ENCODE data around the gene YARS1. TPM values are rescaled to one million over a fixed set of nuclear protein-coding genes. Genes with fewer than 3 reads are reported as not detected.

The YARS1 gene
- total and polyA plus RNA-seq, 2 of the 4 experiments (the other 2 are of a cell fraction) = 100 to 166 TPM

DNA sequence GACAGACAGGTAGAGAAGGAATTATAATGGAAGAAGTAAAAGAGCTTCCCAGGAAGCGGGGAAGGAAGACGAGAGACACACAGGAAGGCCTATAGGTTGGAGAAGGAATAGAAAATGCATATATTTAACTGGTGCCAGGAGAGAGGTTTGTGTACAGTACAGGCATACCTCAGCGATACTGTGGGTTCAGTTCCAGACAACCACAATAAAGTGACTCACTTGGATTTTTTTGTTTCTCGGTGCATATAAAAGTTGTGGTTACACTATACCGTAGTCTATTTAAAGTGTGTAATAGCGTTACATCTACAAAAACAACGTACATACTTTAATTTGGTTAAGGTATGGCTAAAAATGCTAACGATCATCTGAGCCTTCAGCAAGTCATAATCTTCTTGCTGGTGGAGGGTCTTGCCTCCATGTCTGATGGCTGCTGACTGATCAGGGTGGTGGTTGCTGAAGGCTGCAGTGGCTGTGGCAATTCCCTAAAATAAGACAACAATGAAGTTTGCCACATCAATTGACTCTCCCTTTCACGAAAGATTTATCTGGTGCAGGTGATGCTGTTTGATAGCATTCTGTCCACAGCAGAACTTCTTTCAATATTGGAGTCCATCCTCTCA lies 16.0 kb downstream of the YARS1 start:
- no peak overlapping the region for H2BK20ac ChIP-seq (ENCODE audit: low read depth, low read length)
- no peak overlapping the region for H3K4me3 ChIP-seq (ENCODE audit: insufficient read depth, low read depth, low read length)
- in situ Hi-C loops (cut with MboI; ENCODE audit: low sequenced_read_pairs) = no loop called here
- H3K23ac ChIP-seq (ENCODE audit: low read depth, low read length) = no peak overlapping the region
- no peaks in the 10 kb centered on the region for H3K27me3 ChIP-seq (ENCODE audit: control insufficient read depth, insufficient read depth, low read length)
- ATAC-seq (ENCODE audit: low read depth) (peak; percentile 61), DNase-seq (peak; percentile 90)
- intact Hi-C loops (cut with micrococcal nuclease) = no loop called here
- H3K79me1 ChIP-seq (ENCODE audit: low read depth in 1 of 2, low read length in 2 of 2) = peaks cover 28 to 58% of the 10 kb centered on the region in 2 experiments
- H4K20me1 ChIP-seq (ENCODE audit: insufficient read depth, low read length) = peaks cover 50% of the 10 kb centered on the region
- ChIA-PET POLR2A (ENCODE audit: unreplicated experiment) (no interaction called here), CTCF (no interaction called here)
- no peak overlapping the region for H2BK120ac ChIP-seq (ENCODE audit: low read depth, low read length)
- 100% methylated on average over 1 of the region's 9 CpGs; no CpG with 5 or more reads in 1 of the 2 experiments for WGBS, 2 experiments (ENCODE audit: extremely low coverage in 2 of 2, insufficient read length in 1 of 2)
- no peak overlapping the region for H3K4ac ChIP-seq (ENCODE audit: low read depth, low read length)
- no peak for TF ChIP-seq BHLHE40 (IDR thresholded peaks at IDR 0.05; ENCODE audit: low read depth, low read length)
- TF ChIP-seq MAFK (IDR thresholded peaks at IDR 0.05; ENCODE audit: low read depth, low read length) = no peak
- peak; percentile 68 for TF ChIP-seq FOS (IDR thresholded peaks at IDR 0.05; ENCODE audit: low read depth, low read length)
- no peak for TF ChIP-seq MAZ (IDR thresholded peaks at IDR 0.05; ENCODE audit: borderline replicate concordance, low read depth, low read length)
- TF ChIP-seq, protein P1, sequence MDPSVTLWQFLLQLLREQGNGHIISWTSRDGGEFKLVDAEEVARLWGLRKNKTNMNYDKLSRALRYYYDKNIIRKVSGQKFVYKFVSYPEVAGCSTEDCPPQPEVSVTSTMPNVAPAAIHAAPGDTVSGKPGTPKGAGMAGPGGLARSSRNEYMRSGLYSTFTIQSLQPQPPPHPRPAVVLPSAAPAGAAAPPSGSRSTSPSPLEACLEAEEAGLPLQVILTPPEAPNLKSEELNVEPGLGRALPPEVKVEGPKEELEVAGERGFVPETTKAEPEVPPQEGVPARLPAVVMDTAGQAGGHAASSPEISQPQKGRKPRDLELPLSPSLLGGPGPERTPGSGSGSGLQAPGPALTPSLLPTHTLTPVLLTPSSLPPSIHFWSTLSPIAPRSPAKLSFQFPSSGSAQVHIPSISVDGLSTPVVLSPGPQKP (IDR thresholded peaks at IDR 0.05; ENCODE audit: borderline replicate concordance, low read depth, low read length) = no peak
- no peak for TF ChIP-seq RAD21 (IDR thresholded peaks at IDR 0.05; ENCODE audit: low read length)
- no peak for TF ChIP-seq RCOR1 (IDR thresholded peaks at IDR 0.05; ENCODE audit: insufficient replicate concordance, low read length)
- no peak for TF ChIP-seq CEBPB (IDR thresholded peaks at IDR 0.05; ENCODE audit: low read depth, low read length)
- H2AFZ ChIP-seq (replicated peaks; ENCODE audit: low read length, poor library complexity) = no peak overlapping the region
- no peak overlapping the region for H2BK15ac ChIP-seq (ENCODE audit: low read depth, low read length)
- no TSS peak for BruUV-seq (replicated peaks)
- no peak overlapping the region for H3K56ac ChIP-seq (ENCODE audit: extremely low read depth, insufficient read depth, low read length)
- H4K5ac ChIP-seq (ENCODE audit: low read depth, low read length) = no peak overlapping the region
- peaks cover 30% of the 10 kb centered on the region for H3K36me3 ChIP-seq (ENCODE audit: control insufficient read depth, insufficient read depth, low read length)
- H3K4me1 ChIP-seq (ENCODE audit: control insufficient read depth, insufficient read depth, low read length) = peaks cover 18% of the 10 kb centered on the region; the same call in 1 of the 2 replicates
- no peak overlapping the region for H4K8ac ChIP-seq (ENCODE audit: low read depth in 2 of 2, low read length in 2 of 2)
- H2BK5ac ChIP-seq (ENCODE audit: low read depth, low read length, poor library complexity, severe bottlenecking) = peak overlapping the region; percentile 81
- no peaks in the 10 kb centered on the region; the same call in 1 of the 2 replicates for H3K9me1 ChIP-seq (ENCODE audit: insufficient read depth, low read length)
- dilution Hi-C loops (cut with HindIII; ENCODE audit: low sequenced_read_pairs, unreplicated experiment) = no loop called here
- no peaks in the 10 kb centered on the region for H3K9me3 ChIP-seq (ENCODE audit: control insufficient read depth, insufficient read depth, low read length)
- no peak overlapping the region for H4K91ac ChIP-seq (ENCODE audit: insufficient read depth, low read depth, low read length)
- peak overlapping the region; percentile 21; the same call in 1 of the 2 replicates for H3K27ac ChIP-seq (ENCODE audit: insufficient read depth, low read length)
- H3K14ac ChIP-seq (replicated peaks; ENCODE audit: low read depth, low read length) = no peak overlapping the region
- H3K4me2 ChIP-seq (ENCODE audit: low read depth, low read length) = peak overlapping the region; percentile 56; the same call in 1 of the 2 replicates
- no peak overlapping the region for H2AK9ac ChIP-seq (replicated peaks; ENCODE audit: low read depth, low read length, poor library complexity)
- peak overlapping the region; percentile 26; the same call in 1 of the 2 replicates for H3K18ac ChIP-seq (ENCODE audit: low read depth, low read length)
- peak overlapping the region; percentile 12; the same call in 1 of the 2 replicates for H2AK5ac ChIP-seq (ENCODE audit: low read depth, low read length)
- no peak overlapping the region for H3K9ac ChIP-seq (ENCODE audit: low read depth, low read length)
